Vagina (tissue), 2 donors: ENCODE results near the gene ZAP70. TPM values are rescaled to one million over a fixed set of nuclear protein-coding genes. Genes with fewer than 3 reads are reported as not detected.

Experiments used
- DNase-seq, 2 donors: peaks; one replicate each; pipeline ENCODE4 v3.0.0-alpha.2; 2017; ENCODE audit errors: extremely low spot score in 2 of 2
- H3K27ac ChIP-seq: fragments of 200-600 bp; sonication (generic); one replicate; pipeline ENCODE4 v1.5.1; 2019
- H3K27me3 ChIP-seq: fragments of 200-600 bp; sonication (generic); one replicate; pipeline ENCODE4 v1.5.1; 2019
- H3K36me3 ChIP-seq, 2 donors: fragments of 200-600 bp; sonication (generic); one replicate each; pipeline ENCODE4 v1.5.1; 2017 to 2019
- H3K4me1 ChIP-seq: fragments of 200-600 bp; sonication (generic); one replicate; pipeline ENCODE4 v1.5.1; 2019
- H3K4me3 ChIP-seq, 2 donors: fragments of 200-600 bp; sonication (generic); 1 replicate in 1 of 2; 2 replicates in 1 of 2; pipeline ENCODE4 v1.5.1; 2016 to 2019
- H3K9me3 ChIP-seq: fragments of 200-600 bp; sonication (generic); one replicate; pipeline ENCODE4 v1.5.1; 2019
- CTCF ChIP-seq, 3 experiments: fragments of 450-650 bp in 2 of 3; fragments of 200-600 bp in 1 of 3; sonication (generic) in 1 of 3; IDR thresholded peaks; one replicate each; pipeline ENCODE4 v1.5.1; 2017 to 2019; ENCODE audit warnings: antibody characterized with exemption in 3 of 3, mild to moderate bottlenecking in 2 of 3, moderate library complexity in 2 of 3
- POLR2A ChIP-seq, 2 donors: fragments of 450-650 bp; IDR thresholded peaks; one replicate each; pipeline ENCODE4 v1.6.1; 2017; ENCODE audit warnings: antibody characterized with exemption in 2 of 2, mild to moderate bottlenecking in 2 of 2, moderate library complexity in 2 of 2
- POLR2AphosphoS5 ChIP-seq, 2 donors: sonication (generic); formaldehyde crosslinking; IDR thresholded peaks; one replicate each; pipeline ENCODE4 v1.9.0; 2017; ENCODE audit warnings: antibody characterized with exemption in 2 of 2, mild to moderate bottlenecking in 2 of 2, low read depth in 1 of 2; ENCODE audit not compliant: insufficient read depth in 1 of 2
- intact Hi-C: fragments of 100-400 bp; cut with DNase I; formaldehyde crosslinking; loops from one replicate; pipeline ENCODE4 v1.15.1; 2023
- total RNA-seq: library from RNA; depleted of rRNA; stranded (reverse); fragments of >200 nt; gene quantifications from one replicate; pipeline ENCODE4 v1.2.3, GENCODE V29; 2016

Gene ZAP70
- total RNA-seq, 1 donor from 2014 or later: 16.7 TPM

GRCh38 chr2:97716695-97717612 lies 3.6 kb downstream of the ZAP70 start:
- Histone ChIP-seq H3K27me3 (no peaks in the 10 kb centered on the region), H3K9me3 (no peaks in the 10 kb centered on the region), H3K4me1 (no peaks in the 10 kb centered on the region), H3K36me3 (no peaks in the 10 kb centered on the region), H3K27ac (no peak overlapping the region), H3K4me3 (no peak overlapping the region)
- TF ChIP-seq CTCF (IDR thresholded peaks at IDR 0.05): no peak
- no peak for TF ChIP-seq POLR2AphosphoS5 (IDR thresholded peaks at IDR 0.05; ENCODE audit: insufficient read depth in 1 of 2, low read depth in 1 of 2)
- no peak for TF ChIP-seq POLR2A (IDR thresholded peaks at IDR 0.05)
- intact Hi-C loops: no loop called here
- DNase-seq: no peak

GRCh38 chr2:97717613-97717995 lies 4.2 kb downstream of the ZAP70 start:
- H3K9me3 ChIP-seq: no peaks in the 10 kb centered on the region
- no peak overlapping the region for H3K4me3 ChIP-seq
- H3K36me3 ChIP-seq: no peaks in the 10 kb centered on the region
- H3K4me1 ChIP-seq: no peaks in the 10 kb centered on the region
- H3K27me3 ChIP-seq: no peaks in the 10 kb centered on the region
- no peak overlapping the region for H3K27ac ChIP-seq
- intact Hi-C loops: no loop called here
- no peak for DNase-seq
- TF ChIP-seq POLR2AphosphoS5 (IDR thresholded peaks at IDR 0.05; ENCODE audit: insufficient read depth in 1 of 2, low read depth in 1 of 2): no peak
- TF ChIP-seq POLR2A (IDR thresholded peaks at IDR 0.05): no peak
- no peak for TF ChIP-seq CTCF (IDR thresholded peaks at IDR 0.05)

- Histone ChIP-seq H3K27ac (no peak overlapping the region), H3K36me3 (no peaks in the 10 kb centered on the region), H3K27me3 (no peaks in the 10 kb centered on the region), H3K4me3 (no peak overlapping the region), H3K9me3 (no peaks in the 10 kb centered on the region), H3K4me1 (no peaks in the 10 kb centered on the region)
- intact Hi-C loops: no loop called here
- no peak for TF ChIP-seq POLR2A (IDR thresholded peaks at IDR 0.05)
- no peak for TF ChIP-seq CTCF (IDR thresholded peaks at IDR 0.05)
- no peak for TF ChIP-seq POLR2AphosphoS5 (IDR thresholded peaks at IDR 0.05; ENCODE audit: insufficient read depth in 1 of 2, low read depth in 1 of 2)
- DNase-seq: no peak
Observed at GRCh38 chr2:97718051-97718882, 4.9 kb downstream of the ZAP70 start.

- DNase-seq: no peak
- TF ChIP-seq CTCF (IDR thresholded peaks at IDR 0.05) (no peak), POLR2AphosphoS5 (IDR thresholded peaks at IDR 0.05; ENCODE audit: insufficient read depth in 1 of 2, low read depth in 1 of 2) (no peak), POLR2A (IDR thresholded peaks at IDR 0.05) (no peak)
- Histone ChIP-seq H3K9me3 (no peaks in the 10 kb centered on the region), H3K27me3 (no peaks in the 10 kb centered on the region), H3K36me3 (no peaks in the 10 kb centered on the region), H3K27ac (no peak overlapping the region), H3K4me1 (no peaks in the 10 kb centered on the region), H3K4me3 (no peak overlapping the region)
- intact Hi-C loops: no loop called here
Observed at GRCh38 chr2:97718942-97719341, 5.6 kb downstream of the ZAP70 start.
